GM06990 (cell line): Measurements from ENCODE around the gene FGFR2.

Experiments
- DNase-seq: peaks from one replicate; pipeline ENCODE4 v3.0.0-alpha.2; 2011; ENCODE audit not compliant: insufficient read length; ENCODE audit errors: extremely low read depth
- H3K27me3 ChIP-seq: replicated peaks from 2 replicates; pipeline ENCODE4 v1.6.0; 2011; ENCODE audit warnings: low read length; ENCODE audit not compliant: control insufficient read depth, insufficient read depth
- H3K36me3 ChIP-seq: 2 replicates; pipeline ENCODE4 v1.5.1; 2011; ENCODE audit warnings: low read length; ENCODE audit not compliant: control insufficient read depth, insufficient read depth
- H3K4me3 ChIP-seq: replicated peaks from 2 replicates; pipeline ENCODE4 v1.5.1; 2011; ENCODE audit warnings: low read depth, mild to moderate bottlenecking, control low read depth, low read length
- TF ChIP-seq, protein P1 (sequence below): IDR thresholded peaks from 2 replicates; pipeline ENCODE4 v1.5.1; 2011; ENCODE audit warnings: low read length, control low read depth, mild to moderate bottlenecking, inconsistent platforms; ENCODE audit not compliant: insufficient read depth, poor library complexity, severe bottlenecking

FGFR2 gene

DNA sequence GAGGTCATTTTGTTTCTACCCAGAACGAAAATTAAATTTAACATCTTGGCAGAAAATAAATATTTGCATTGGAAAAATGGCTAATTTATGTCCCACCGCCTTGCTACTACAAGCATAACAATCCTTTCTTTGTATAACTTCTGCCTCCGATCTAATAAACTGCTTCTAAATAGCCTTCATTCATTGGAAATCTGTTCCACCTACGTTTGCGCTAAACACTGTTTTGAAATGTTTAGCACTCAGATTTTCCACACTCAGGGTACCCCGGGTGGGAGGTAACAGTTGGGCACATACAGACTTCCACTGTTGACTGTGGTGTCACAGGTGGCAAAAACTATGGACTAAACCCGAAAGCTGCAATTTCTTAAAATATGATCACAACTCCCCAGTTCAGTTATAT is 96.4 kb downstream of the FGFR2 start:
- peaks cover 1% of the 10 kb centered on the region; the same call in 1 of the 2 replicates for H3K27me3 ChIP-seq
- DNase-seq: no peak
- no peak overlapping the region for H3K4me3 ChIP-seq
- TF ChIP-seq, protein P1, sequence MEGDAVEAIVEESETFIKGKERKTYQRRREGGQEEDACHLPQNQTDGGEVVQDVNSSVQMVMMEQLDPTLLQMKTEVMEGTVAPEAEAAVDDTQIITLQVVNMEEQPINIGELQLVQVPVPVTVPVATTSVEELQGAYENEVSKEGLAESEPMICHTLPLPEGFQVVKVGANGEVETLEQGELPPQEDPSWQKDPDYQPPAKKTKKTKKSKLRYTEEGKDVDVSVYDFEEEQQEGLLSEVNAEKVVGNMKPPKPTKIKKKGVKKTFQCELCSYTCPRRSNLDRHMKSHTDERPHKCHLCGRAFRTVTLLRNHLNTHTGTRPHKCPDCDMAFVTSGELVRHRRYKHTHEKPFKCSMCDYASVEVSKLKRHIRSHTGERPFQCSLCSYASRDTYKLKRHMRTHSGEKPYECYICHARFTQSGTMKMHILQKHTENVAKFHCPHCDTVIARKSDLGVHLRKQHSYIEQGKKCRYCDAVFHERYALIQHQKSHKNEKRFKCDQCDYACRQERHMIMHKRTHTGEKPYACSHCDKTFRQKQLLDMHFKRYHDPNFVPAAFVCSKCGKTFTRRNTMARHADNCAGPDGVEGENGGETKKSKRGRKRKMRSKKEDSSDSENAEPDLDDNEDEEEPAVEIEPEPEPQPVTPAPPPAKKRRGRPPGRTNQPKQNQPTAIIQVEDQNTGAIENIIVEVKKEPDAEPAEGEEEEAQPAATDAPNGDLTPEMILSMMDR: no peak
- no peaks in the 10 kb centered on the region for H3K36me3 ChIP-seq

DNA sequence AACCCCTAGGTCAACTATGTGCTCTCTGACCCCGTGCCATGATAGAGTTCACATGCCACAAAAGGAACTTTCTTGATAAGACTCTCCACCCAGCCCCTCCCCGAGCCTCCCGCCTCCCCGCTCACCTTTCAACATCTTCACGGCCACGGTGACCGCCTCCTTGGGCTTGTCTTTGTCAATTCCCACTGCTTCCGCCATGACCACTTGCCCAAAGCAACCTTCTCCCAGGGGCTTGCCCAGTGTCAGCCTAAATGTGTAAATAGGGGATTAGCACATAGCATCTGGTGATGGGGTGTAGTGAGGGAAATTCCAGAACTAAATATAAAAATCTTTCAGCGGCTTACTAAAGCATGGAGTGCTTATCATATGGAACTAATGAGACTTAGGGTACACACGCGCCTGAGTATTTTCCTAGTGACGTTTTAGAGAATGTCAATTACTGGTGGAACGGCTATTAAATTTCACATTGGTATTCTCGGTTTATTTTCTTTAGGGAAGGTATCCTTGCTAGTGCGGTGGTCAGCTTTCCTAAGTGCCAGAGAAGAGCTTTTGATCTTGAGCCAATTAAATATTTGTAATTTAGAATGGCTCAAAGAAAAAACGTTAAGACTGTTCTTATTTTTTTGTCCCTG is 97.4 kb downstream of the FGFR2 start:
- no peak for DNase-seq
- Histone ChIP-seq H3K4me3 (no peak overlapping the region), H3K27me3 (peaks cover 1% of the 10 kb centered on the region; the same call in 1 of the 2 replicates), H3K36me3 (no peaks in the 10 kb centered on the region)
- TF ChIP-seq, protein P1: no peak

DNA sequence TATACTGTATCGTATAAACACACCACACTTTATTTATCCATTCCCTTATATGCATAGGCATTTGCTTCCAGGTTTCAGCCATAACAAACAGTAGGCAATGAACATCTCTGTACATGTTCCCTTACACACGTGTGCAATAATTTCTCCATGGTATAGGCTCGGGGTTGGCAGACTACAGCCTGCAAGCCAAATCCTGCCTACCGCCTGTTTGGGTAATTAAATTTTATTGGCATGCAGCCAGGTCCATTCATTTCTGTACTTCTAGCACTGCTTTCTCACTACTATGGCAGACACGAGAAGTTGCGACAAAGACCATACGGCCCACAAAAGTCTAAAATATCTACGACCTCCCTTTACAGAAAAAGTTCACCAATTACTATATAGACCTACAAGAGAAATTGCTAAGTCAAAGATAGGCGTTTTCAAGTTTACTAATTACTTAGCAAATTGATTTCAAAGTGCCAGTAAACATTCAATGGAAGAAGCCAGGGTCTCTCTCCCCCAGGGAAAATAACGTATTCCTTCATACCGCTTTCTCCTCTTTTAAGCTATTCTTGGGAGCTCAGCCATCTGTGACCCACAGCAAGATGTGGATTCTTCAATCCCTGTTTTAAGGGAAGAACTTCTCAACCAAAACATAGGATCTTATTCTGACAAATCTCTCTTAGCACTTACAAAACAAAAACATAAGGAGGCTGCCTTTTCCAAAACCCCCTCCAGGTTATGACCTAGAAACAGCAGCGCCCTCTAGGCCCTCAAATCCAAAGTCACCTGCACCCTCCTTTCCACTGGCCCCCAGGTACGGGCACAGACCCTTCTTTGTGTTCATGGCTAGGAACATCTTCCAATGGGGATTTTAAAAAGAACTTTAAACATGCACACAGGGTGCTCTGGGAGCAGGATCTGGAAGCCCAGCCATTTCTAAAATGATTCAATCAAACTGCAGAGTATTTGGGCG is 100.5 kb downstream of the FGFR2 start:
- Histone ChIP-seq H3K27me3 (no peaks in the 10 kb centered on the region; the same call in none of the 2 replicates), H3K36me3 (no peaks in the 10 kb centered on the region), H3K4me3 (no peak overlapping the region)
- TF ChIP-seq, protein P1: no peak
- no peak for DNase-seq

DNA sequence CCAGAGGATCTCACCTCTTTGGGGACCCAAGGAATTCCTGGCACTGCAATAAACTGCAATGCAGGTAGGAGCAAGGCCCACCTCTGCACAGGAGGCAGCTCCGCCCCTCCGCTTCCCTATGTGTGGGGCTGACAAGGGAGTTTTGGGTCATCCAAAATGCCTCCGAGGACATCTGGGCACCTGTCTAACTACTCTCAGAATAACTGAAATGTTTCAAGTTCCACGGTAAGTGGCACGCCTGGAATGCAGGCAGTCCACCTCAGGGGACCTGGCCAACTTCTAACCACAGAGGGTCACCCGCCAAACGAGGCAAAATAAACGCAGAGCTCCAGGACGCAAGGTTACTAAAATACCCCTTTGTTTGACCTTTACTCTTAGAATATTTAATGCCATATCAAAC is 102.5 kb downstream of the FGFR2 start:
- Histone ChIP-seq H3K27me3 (no peaks in the 10 kb centered on the region; the same call in none of the 2 replicates), H3K36me3 (no peaks in the 10 kb centered on the region), H3K4me3 (no peak overlapping the region)
- TF ChIP-seq, protein P1: no peak
- DNase-seq: no peak

DNA sequence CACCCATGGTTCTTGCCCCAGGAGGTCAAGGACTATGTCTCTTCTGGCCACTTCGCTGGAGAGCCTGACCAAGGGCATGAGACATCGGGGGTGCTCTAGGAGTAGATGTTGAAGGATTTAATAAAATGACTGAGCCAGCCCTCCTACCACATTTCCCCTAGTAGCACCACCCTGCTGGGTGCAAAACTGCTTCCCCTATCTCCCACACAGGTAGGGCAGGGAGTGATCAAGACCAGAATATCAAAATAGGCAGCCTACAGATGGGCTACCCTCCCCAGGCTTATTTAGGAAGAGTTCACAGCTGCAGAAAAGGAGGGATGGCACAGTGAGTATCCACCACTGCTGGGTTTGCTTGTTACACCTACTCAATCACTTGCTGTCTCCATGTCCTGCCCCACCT is 103.9 kb downstream of the FGFR2 start:
- DNase-seq: no peak
- TF ChIP-seq, protein P1: no peak
- no peaks in the 10 kb centered on the region; the same call in none of the 2 replicates for H3K27me3 ChIP-seq
- no peaks in the 10 kb centered on the region for H3K36me3 ChIP-seq
- H3K4me3 ChIP-seq: no peak overlapping the region
